NK-92 treated with Interleukin-12 subunit alpha and Interleukin-12 subunit beta, amount 100 ng/mL, for 24 hours (cell line): ENCODE measurements around the gene MLLT3.

Experiments
- DNase-seq: peaks from one replicate; lab custom pipeline; 2025; lab: John Stamatoyannopoulos, UW

MLLT3 gene

DNA sequence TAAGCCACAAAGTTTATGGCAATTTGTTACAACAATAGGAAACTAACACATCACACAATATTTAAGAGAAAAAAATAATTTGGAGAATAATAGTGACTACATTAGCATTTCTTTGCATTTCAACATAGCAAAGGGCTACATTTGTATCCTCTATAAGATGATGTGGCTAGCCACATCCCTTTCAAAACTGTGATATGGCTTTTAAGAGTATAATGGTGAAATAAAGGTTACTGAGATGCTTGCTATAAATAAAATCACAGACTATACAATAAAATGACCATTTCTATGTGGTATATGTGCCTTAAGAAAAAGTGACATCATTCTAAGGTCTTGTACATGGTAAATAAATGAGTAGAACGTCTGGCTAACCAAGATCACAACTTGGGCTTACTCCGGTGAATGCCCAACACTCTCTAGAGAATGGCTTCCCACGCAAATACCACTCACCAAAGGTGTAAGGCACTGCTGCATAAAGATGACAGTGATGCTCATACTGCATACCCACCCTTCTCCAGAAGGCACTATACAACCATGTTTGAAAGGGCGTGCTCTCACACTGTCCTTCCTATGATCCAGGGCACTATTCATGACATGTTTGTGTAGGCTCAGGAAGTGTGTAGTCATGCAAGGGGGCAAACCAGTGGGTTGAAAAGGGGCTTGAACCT lies 286.5 kb downstream of the MLLT3 start:
- DNase-seq: no peak

DNA sequence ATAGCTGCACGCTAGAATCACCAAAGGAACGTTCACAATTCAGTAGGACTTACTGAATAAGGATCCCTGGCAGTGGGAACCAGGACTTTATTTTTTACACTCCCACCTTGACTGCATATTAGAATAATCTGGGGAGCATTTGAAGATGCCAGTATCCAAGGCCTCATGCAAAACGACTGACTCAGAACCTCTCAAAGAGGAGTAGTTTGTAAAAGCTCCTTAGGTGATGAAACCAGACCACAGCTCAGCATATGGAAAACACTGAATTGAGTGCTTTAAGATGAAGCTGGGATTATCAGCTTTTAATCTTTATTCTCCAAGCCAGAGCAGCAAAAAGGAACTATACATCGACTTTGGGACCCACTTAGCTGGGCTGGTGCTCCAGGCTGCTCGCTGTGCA lies 288.3 kb downstream of the MLLT3 start:
- DNase-seq: no peak

- no peak for DNase-seq
These were observed 291.1 kb downstream of the MLLT3 start for GRCh38 chr9:20331095-20331685.

GRCh38 chr9:20330688-20331087 lies 291.6 kb downstream of the MLLT3 start:
- DNase-seq: no peak

GRCh38 chr9:20326516-20326915 lies 295.8 kb downstream of the MLLT3 start:
- DNase-seq: no peak

GRCh38 chr9:20325008-20325407 lies 297.3 kb downstream of the MLLT3 start:
- DNase-seq: no peak

DNA sequence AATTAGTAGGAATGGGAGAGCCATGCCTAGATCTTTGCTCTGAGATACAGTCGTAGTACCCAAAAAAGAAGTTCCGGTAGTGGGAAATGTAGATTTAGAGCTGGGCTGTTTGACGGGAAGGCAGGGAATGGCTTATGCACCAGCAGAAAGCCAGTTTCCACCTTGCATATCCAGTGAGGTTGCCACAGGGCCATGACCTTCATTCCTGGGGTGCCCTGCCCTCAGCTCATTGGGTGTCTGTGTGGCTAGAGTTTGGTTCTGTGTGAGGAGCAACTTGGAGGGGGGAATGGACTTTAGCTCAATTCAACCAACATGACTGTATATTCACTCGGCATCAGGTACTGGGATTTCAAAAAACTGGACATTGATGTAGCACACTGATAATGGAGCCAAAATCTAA lies 300.1 kb downstream of the MLLT3 start:
- no peak for DNase-seq

DNA sequence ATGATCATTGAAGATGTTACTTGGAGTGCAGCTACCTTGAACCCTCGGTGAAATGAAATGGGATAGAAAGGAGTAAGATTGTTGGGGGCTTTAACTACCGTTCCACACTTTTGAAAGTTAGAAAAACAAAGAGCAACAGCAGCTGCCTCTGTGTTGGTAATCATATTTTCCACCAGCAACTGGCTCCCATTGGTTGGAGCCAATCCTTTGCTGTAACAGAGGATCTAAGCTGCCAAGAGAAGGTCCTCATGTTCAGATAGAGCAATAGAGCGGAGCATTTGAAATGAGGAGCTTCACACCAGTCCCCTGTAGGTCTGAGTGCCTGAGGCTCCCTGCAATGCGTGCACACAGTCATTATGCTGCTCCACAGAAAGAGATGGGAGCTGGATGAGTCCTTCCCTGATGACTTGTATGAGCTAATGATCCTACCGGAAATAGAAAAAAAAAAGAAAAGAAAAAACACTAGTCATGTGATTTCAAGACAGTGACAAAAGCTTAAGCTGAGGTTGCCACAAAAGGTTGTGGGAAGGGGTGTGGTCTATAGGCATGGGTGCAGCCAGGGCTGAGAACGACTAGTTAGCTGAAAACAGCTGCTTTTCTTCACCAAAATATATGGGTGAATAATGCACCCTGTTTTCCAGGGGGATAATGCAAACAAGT lies 300.7 kb downstream of the MLLT3 start:
- peak; percentile 54 for DNase-seq

DNA sequence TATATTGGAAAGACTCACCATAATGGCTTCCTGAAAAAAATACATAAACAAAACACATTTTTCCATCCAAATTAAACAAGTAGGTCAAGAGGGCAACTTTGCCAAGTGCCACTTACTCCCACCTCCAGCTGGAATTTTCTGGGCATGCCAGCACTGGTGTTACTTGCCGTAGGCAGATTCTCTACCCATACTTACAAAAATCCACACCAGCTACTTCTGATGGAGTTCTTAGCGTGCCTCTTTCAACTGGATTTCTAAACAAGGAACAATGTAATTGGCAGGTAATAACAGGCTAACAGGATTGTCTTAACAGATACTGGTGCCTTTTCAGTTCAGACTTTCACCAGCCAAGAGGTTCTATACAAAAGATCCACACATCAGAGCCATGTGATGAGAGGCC lies 301.4 kb downstream of the MLLT3 start:
- no peak for DNase-seq

DNA sequence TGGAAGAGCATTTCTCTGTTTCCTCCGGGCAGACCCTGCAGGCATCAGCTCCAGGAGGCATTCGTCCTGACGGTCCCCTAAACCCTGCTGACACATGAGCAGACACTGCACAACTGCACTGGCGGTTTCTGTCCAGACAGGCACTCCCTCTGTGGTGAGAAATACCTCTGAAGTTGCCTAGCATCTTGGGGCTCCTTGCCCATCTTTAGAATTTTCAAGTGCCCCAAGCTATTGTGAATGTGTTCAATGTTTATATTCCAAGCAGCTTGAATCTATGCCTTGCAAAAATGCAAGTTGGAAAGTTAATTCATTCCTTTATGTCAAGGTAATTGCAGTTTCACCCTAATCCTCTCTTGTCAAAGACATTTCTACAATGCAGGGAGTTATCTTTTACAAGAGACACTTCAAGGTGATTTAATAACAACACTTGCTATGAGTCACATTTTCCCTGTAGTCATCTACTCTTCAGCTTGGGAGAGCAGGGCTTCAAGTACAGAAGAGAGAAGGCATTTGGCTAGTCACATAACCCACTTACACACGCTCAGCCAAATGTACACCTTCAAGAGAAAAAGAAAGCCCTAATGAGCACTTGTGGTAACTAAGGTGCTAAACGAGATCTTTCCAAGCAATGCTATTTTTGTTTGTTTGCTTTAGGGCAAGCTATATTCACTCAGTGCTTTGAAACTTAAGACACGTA lies 302.5 kb downstream of the MLLT3 start:
- DNase-seq: peak; percentile 24

DNA sequence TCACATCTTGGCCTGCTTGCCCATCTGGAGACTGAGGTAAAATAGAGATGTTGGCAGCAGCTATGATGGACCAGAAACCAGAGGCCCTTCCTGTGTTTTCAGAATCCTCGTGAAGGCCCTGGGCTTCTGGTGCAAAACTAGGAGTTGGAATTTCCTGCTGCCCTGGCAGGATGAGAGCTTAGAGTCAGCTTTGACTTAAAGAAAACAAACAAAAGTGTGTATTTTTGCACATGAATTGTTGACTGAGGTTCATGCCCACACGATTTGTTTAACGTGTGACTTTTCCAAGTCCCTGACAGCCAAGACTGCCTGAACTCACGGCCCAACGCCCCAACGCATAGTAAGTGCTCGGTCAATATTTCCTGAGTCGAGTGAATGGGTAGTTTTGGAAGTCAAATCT lies 303.1 kb downstream of the MLLT3 start:
- DNase-seq: no peak

- no peak for DNase-seq
These were observed 304.6 kb downstream of the MLLT3 start for GRCh38 chr9:20317701-20318100.

DNA sequence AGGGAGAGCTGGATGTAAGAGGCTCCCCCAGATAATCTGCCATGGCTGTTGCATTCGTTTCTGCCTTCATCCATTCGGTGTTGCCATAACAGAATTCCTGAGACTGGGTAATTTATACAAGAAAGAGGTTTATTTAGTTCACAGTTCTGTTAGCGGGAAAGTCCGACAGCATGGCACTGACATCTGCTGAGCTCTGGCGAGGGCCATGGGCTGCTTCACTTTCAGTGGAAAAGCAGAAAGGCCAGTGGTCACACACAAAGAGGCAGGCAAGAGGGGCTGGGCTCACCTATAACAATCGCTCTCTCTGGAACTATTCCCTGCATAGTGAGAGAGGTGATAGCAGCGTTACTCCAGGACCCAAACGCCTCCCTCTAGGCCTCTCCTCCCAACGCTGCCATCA lies 305.9 kb downstream of the MLLT3 start:
- DNase-seq: no peak

GRCh38 chr9:20315677-20316076 lies 306.6 kb downstream of the MLLT3 start:
- DNase-seq: no peak

GRCh38 chr9:20314981-20315380 lies 307.3 kb downstream of the MLLT3 start:
- DNase-seq: no peak

GRCh38 chr9:20313415-20313814 lies 308.9 kb downstream of the MLLT3 start:
- DNase-seq: no peak

DNA sequence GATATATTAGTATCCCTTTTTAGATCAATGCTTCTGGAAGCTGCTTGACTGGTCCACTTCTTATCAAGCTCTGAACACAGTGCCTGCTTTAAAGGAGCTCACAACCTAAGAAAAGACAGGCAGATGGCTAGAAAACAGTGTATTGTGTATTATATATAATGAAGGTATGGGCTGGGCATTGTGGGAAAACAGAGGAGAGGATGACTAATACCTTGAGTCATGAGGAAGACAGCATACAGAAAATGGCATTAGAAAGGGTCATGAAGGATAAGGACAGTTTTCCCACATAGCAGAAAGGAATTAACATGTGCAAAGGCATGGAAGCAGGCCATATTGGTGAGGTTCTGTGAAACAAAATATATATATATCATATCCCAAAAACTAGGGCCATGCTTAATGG lies 309.6 kb downstream of the MLLT3 start:
- no peak for DNase-seq

- DNase-seq: no peak
These were observed 312.3 kb downstream of the MLLT3 start for GRCh38 chr9:20310024-20310423.

- DNase-seq: no peak
These were observed 313.2 kb downstream of the MLLT3 start for GRCh38 chr9:20309124-20309523.

DNA sequence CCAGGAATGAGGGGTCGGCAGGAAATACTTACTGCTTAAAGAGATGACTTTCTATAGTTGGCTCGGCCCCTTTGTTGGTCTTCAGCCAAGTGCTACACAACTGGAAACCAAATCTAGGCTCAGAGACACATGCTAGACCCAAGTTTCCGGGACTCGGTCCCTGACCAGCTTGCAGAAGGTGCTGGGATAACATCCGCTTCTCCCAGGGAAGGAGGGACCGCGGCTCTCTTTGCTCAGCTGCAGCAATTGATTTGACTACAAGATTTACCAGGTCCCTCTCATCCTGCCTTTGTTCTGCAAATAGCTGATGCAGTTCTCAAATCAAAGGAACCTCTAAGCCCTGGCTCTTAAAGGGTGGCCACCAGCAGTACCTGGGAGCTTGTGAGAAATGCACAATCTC lies 314.7 kb downstream of the MLLT3 start:
- no peak for DNase-seq

- DNase-seq: no peak
These were observed 316.8 kb downstream of the MLLT3 start for GRCh38 chr9:20305452-20305851.

GRCh38 chr9:20303996-20304395 lies 318.3 kb downstream of the MLLT3 start:
- no peak for DNase-seq

GRCh38 chr9:20303066-20303465 lies 319.2 kb downstream of the MLLT3 start:
- DNase-seq: no peak
